ENCODE data around the gene AP1S2. TPM values are rescaled to one million over a fixed set of nuclear protein-coding genes. Genes with fewer than 3 reads are reported as not detected.

Gene AP1S2
- total RNA-seq (2014; rRNA removed; shearing (Covaris generic)), result 40.2 and 47.0 TPM in 2 replicates
- 42.7 and 49.5 TPM in 2 replicates for total RNA-seq (2022)
- percentile 87 among the genes with signal in this experiment for Bru-seq, nascent RNA
- percentile 95 among the genes with signal in this experiment for BruChase-seq, experiment 1, labeled RNA remaining after a 6-hour chase
- percentile 91 among the genes with signal in this experiment for BruChase-seq, experiment 2, labeled RNA remaining after a 2-hour chase
- long read RNA-seq, transcript AP1S2-201 (5 exons, 2,237 nt), result major isoform, 26 of 117 reads
- long read RNA-seq, transcript AP1S2-202 (5 exons, 3,492 nt), result minor isoform, 21 of 117 reads
- long read RNA-seq, partial matches to known transcripts, result 11 of 117 reads
- long read RNA-seq, other reads (novel, unspliced or antisense), result 59 of 117 reads

DNA sequence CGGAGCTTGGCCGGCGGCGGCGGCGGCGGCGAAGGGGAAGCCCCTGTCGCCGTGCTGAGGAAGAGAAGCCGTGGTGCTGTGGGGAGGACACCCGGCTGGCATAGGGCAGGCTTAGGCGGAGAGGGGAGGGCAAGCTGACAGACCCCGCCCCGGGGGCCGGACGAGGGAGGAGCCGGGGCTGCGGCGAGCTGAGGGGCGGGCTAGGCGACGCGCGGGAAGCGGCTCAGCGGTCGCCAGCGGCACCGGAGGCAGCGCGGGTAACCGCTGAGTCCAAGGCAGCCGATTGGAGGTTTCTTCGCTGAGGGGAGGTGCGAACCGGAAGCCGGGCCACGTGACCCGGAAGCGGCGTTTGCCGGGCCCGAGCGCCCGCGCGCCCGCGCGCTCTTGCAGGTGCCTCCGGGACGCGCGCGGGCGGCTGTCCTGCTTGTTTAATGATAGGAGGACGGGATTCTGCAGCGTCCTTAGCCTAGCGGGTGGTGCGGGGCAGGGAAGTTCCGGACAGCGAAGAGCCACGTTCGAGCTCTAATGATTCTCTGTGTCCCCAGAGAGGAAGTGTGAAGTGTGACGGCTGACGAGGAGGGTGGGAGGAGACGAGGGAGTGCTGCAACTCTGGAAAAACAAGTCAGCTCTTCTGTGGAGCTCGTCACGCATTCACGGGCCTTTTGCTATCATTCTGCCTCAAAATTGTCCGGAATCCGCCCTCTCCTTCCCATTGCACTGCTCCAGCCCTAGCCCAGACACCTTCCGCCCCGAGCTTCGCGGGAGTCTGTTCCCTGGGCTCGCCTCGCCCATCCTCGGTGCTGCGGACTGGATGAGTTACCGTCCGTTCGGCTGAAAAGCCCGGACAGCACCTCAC, at the start of gene AP1S2:
Gene AP1S2 (minus strand): TSS at position 102 of the 856 bp plus-strand sequence. CDS start 2,289 bp downstream, outside the sequence.
- H3K9me3 ChIP-seq (ENCODE audit: low read length), result no peaks in the 10 kb centered on the region
- H3K4me3 ChIP-seq (ENCODE audit: low read depth, low read length, poor library complexity, severe bottlenecking), result peak within 1 kb of the TSS; percentile 85
- CTCF ChIA-PET (ENCODE audit: unreplicated experiment), result interaction anchor here (0.6 kb wide), 4 partner anchors 82 to 446 kb away, joined by 3 to 4 read pairs (median 3); no protein-coding TSS in a partner anchor
- peaks cover 22% of the 10 kb centered on the region for H3K36me3 ChIP-seq (ENCODE audit: insufficient read depth, low read length)
- H3K9me2 ChIP-seq (ENCODE audit: insufficient read depth, low read length), result no peaks in the 10 kb centered on the region
- POLR2A ChIA-PET, result interaction anchor here (0.6 to 1.4 kb wide), 9 partner anchors 28 to 950 kb away, joined by 3 to 4 read pairs (median 3); no protein-coding TSS in a partner anchor
- H3K79me2 ChIP-seq (ENCODE audit: insufficient read depth, low read depth, low read length), result peaks cover 21% of the 10 kb centered on the region; the same call in 1 of the 2 replicates
- DNase-seq (ENCODE audit: low spot score), result peak; percentile 92
- peaks cover 33% of the 10 kb centered on the region for H3K4me1 ChIP-seq (ENCODE audit: insufficient read depth, low read length, poor library complexity, severe bottlenecking)
- BruUV-seq (replicated peaks), result no TSS peak
- no peaks in the 10 kb centered on the region for H4K20me1 ChIP-seq (ENCODE audit: insufficient read depth, low read length)
- intact Hi-C loops (cut with micrococcal nuclease; ENCODE audit: unreplicated experiment), result loop anchor here (1.0 to 5.0 kb wide), 5 partner anchors 48 to 282 kb away; partner anchors contain the start of genes GRPR and ZRSR2
- H3K4me2 ChIP-seq (ENCODE audit: low read length), result peak within 1 kb of the TSS; percentile 99
- peak within 1 kb of the TSS; percentile 98; the same call in 1 of the 2 replicates for H2AFZ ChIP-seq (ENCODE audit: low read length)
- peak within 1 kb of the TSS; percentile 95 for H3K27ac ChIP-seq (ENCODE audit: low read depth, low read length, poor library complexity, severe bottlenecking)
- no peak for TF ChIP-seq EZH2phosphoT487 (IDR thresholded peaks at IDR 0.05; ENCODE audit: borderline replicate concordance, low read depth, low read length)
- TF ChIP-seq, protein P1, sequence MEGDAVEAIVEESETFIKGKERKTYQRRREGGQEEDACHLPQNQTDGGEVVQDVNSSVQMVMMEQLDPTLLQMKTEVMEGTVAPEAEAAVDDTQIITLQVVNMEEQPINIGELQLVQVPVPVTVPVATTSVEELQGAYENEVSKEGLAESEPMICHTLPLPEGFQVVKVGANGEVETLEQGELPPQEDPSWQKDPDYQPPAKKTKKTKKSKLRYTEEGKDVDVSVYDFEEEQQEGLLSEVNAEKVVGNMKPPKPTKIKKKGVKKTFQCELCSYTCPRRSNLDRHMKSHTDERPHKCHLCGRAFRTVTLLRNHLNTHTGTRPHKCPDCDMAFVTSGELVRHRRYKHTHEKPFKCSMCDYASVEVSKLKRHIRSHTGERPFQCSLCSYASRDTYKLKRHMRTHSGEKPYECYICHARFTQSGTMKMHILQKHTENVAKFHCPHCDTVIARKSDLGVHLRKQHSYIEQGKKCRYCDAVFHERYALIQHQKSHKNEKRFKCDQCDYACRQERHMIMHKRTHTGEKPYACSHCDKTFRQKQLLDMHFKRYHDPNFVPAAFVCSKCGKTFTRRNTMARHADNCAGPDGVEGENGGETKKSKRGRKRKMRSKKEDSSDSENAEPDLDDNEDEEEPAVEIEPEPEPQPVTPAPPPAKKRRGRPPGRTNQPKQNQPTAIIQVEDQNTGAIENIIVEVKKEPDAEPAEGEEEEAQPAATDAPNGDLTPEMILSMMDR (conservative IDR thresholded peaks at IDR 0.05; ENCODE audit: low read length), result no peak

DNA sequence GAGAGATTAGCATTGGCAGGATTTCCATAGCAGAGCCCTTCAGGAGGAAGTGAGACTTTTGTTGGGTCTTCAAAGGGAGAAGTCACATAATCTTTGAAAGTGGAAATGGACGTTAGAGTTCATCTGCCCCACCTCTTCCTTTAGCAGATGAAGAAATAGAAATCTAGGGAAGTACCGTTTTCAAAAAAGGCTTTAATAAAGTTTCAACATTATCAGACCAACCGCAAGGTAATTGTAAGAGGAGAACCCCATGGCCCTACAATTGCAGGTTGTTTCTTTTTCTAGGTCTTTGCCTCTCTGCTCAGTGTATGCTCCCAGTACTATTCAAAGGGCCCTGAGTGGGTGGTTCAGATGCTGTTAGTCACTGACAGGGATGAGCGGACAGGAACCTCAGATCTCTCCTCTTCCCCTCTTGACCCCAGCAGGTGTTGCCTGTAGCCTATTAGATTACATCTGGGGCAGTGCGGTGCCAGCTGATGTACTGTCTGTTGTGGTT, 48.6 kb upstream of the AP1S2 start:
- DNase-seq (ENCODE audit: low spot score), result peak; percentile 87
- H3K4me3 ChIP-seq (ENCODE audit: low read depth, low read length, poor library complexity, severe bottlenecking), result peak overlapping the region; percentile 50
- H3K27ac ChIP-seq (ENCODE audit: low read depth, low read length, poor library complexity, severe bottlenecking), result peak overlapping the region; percentile 99
- no peaks in the 10 kb centered on the region for H3K36me3 ChIP-seq (ENCODE audit: insufficient read depth, low read length)
- no peaks in the 10 kb centered on the region for H3K9me2 ChIP-seq (ENCODE audit: insufficient read depth, low read length)
- BruUV-seq (replicated peaks), result no TSS peak
- intact Hi-C loops (cut with micrococcal nuclease; ENCODE audit: unreplicated experiment), result loop anchor here (1.0 to 5.0 kb wide), 3 partner anchors 49 to 214 kb away; partner anchors contain the start of gene AP1S2
- peaks cover 44% of the 10 kb centered on the region for H3K4me1 ChIP-seq (ENCODE audit: insufficient read depth, low read length, poor library complexity, severe bottlenecking)
- H4K20me1 ChIP-seq (ENCODE audit: insufficient read depth, low read length), result no peaks in the 10 kb centered on the region
- CTCF ChIA-PET (ENCODE audit: unreplicated experiment), result no interaction called here
- H2AFZ ChIP-seq (ENCODE audit: low read length), result peak overlapping the region; percentile 76
- H3K79me2 ChIP-seq (ENCODE audit: insufficient read depth, low read depth, low read length), result no peaks in the 10 kb centered on the region
- H3K4me2 ChIP-seq (ENCODE audit: low read length), result peak overlapping the region; percentile 60
- TF ChIP-seq, protein P1 (conservative IDR thresholded peaks at IDR 0.05; ENCODE audit: low read length), result no peak
- no peak for TF ChIP-seq EZH2phosphoT487 (IDR thresholded peaks at IDR 0.05; ENCODE audit: borderline replicate concordance, low read depth, low read length)
- POLR2A ChIA-PET, result interaction anchor here (1.2 kb wide), 3 partner anchors 9 to 49 kb away, joined by 3 read pairs; partner anchors contain the start of gene AP1S2
- H3K9me3 ChIP-seq (ENCODE audit: low read length), result no peaks in the 10 kb centered on the region
